ENCODE data around the gene LY6G5B.
"Not testable (repeated sequence)": the region's sequence is repeated elsewhere in the genome, so short reads cannot be mapped to it uniquely, and the experiment has no call there.

The LY6G5B gene

GRCh38 chr6:31691078-31691463, 21.3 kb downstream of the LY6G5B start:
- no peak for DNase-seq (ENCODE audit: low read depth in 3 of 3)

- DNase-seq (ENCODE audit: low read depth in 3 of 3), result no peak
Observed at GRCh38 chr6:31691564-31692108, 21.9 kb downstream of the LY6G5B start.

GRCh38 chr6:31692353-31692752, 22.6 kb downstream of the LY6G5B start:
- DNase-seq (ENCODE audit: low read depth in 3 of 3), result no peak

GRCh38 chr6:31692886-31693285, 23.1 kb downstream of the LY6G5B start:
- DNase-seq (ENCODE audit: low read depth in 3 of 3), result no peak

- DNase-seq (ENCODE audit: low read depth in 3 of 3), result no peak
Observed at GRCh38 chr6:31693535-31693934, 23.8 kb downstream of the LY6G5B start.

GRCh38 chr6:31697555-31697954, 27.8 kb downstream of the LY6G5B start:
- no peak for DNase-seq (ENCODE audit: low read depth in 3 of 3)

- DNase-seq (ENCODE audit: low read depth in 3 of 3), result no peak
Observed at GRCh38 chr6:31700740-31701401, 31.1 kb downstream of the LY6G5B start.

GRCh38 chr6:31701666-31702404, 32.1 kb downstream of the LY6G5B start:
- no peak for DNase-seq (ENCODE audit: low read depth in 3 of 3)

- DNase-seq (ENCODE audit: low read depth in 3 of 3), result peak in 1 of 3 experiments; percentile 5
Observed at GRCh38 chr6:31702405-31702818, 32.6 kb downstream of the LY6G5B start.

- peak; percentile 92 to 98 (median 92) for DNase-seq (ENCODE audit: low read depth in 3 of 3)
Observed at GRCh38 chr6:31702819-31703716, 33.3 kb downstream of the LY6G5B start, which contains the start of gene ABHD16A. Gene ABHD16A (minus strand): TSS chr6:31703324. CDS start chr6:31703281, 43 bp downstream.

GRCh38 chr6:31705931-31706330, 36.2 kb downstream of the LY6G5B start:
- no peak for DNase-seq (ENCODE audit: low read depth in 3 of 3)

- no peak for DNase-seq (ENCODE audit: low read depth in 3 of 3)
Observed at GRCh38 chr6:31706599-31706998, 36.8 kb downstream of the LY6G5B start, which contains the start of gene LY6G6F. Gene LY6G6F (plus strand): TSS chr6:31706866. CDS start chr6:31706907, 41 bp downstream.

GRCh38 chr6:31707701-31708100, 37.9 kb downstream of the LY6G5B start:
- no peak for DNase-seq (ENCODE audit: low read depth in 3 of 3)

GRCh38 chr6:31708224-31708623, 38.4 kb downstream of the LY6G5B start:
- no peak for DNase-seq (ENCODE audit: low read depth in 3 of 3)

- not testable (repeated sequence) for DNase-seq (ENCODE audit: low read depth in 3 of 3)
Observed at GRCh38 chr6:31709157-31709556, 39.4 kb downstream of the LY6G5B start.

- DNase-seq (ENCODE audit: low read depth in 3 of 3), result no peak
Observed at GRCh38 chr6:31710523-31711219, 40.9 kb downstream of the LY6G5B start.

GRCh38 chr6:31711233-31711632, 41.5 kb downstream of the LY6G5B start:
- DNase-seq (ENCODE audit: low read depth in 3 of 3), result no peak

GRCh38 chr6:31712296-31712695, 42.5 kb downstream of the LY6G5B start:
- no peak for DNase-seq (ENCODE audit: low read depth in 3 of 3)

- DNase-seq (ENCODE audit: low read depth in 3 of 3), result no peak
Observed at GRCh38 chr6:31713465-31713864, 43.7 kb downstream of the LY6G5B start.

GRCh38 chr6:31713991-31714684, 44.4 kb downstream of the LY6G5B start:
- no peak for DNase-seq (ENCODE audit: low read depth in 3 of 3)

All from stimulated activated CD4-positive, alpha-beta T cell treated with anti-CD3 and anti-CD28 coated beads, TNF-alpha, amount 100 ng/mL, for 24 hours (primary cell).